K562 (cell line): ENCODE results near the gene ELOB. TPM values are rescaled to one million over a fixed set of nuclear protein-coding genes. Genes with fewer than 3 reads are reported as not detected.

Source experiments
- BMI1 ChIP-seq: fragments of 150-350 bp; IDR thresholded peaks from 2 replicates; pipeline ENCODE4 v1.6.1; 2014; ENCODE audit warnings: low read length
- CEBPZ ChIP-seq: fragments of 150-350 bp; IDR thresholded peaks from 2 replicates; pipeline ENCODE4 v1.6.1; 2014; ENCODE audit warnings: low read depth, mild to moderate bottlenecking, low read length, borderline replicate concordance
- CXXC5 ChIP-seq: fragments of 250-450 bp; sonication (Bioruptor Pico); IDR thresholded peaks from 2 replicates; pipeline ENCODE4 v1.8.0; 2022; ENCODE audit warnings: inconsistent platforms, mild to moderate bottlenecking, moderate library complexity
- DMBX1 ChIP-seq: fragments of 250-450 bp; sonication (Bioruptor Pico); IDR thresholded peaks from 2 replicates; pipeline ENCODE4 v1.8.0; 2022; ENCODE audit warnings: inconsistent platforms, mild to moderate bottlenecking, moderate library complexity, borderline replicate concordance
- E2F1 ChIP-seq: sonication (generic); formaldehyde crosslinking; IDR thresholded peaks from 2 replicates; pipeline ENCODE4 v1.8.1; 2023; ENCODE audit warnings: mild to moderate bottlenecking, missing genetic modification reagents, moderate library complexity
- ELF4 ChIP-seq: fragments of 450-650 bp; formaldehyde crosslinking; IDR thresholded peaks from 2 replicates; pipeline ENCODE4 v1.4.0; 2022; ENCODE audit warnings: missing genetic modification characterization
- FOXK2 ChIP-seq, 2 experiments: fragments of 450-650 bp; IDR thresholded peaks in 1 of 2; conservative IDR thresholded peaks in 1 of 2; 2 replicates each; pipeline ENCODE4 v1.6.1; 2016; ENCODE audit warnings: low read depth in 2 of 2, mild to moderate bottlenecking in 1 of 2
- HDAC1 ChIP-seq, 2 experiments: fragments of 450-650 bp; IDR thresholded peaks; 2 replicates each; pipeline ENCODE4 v1.6.1; 2016 to 2017; ENCODE audit warnings: inconsistent platforms in 1 of 2, mild to moderate bottlenecking in 1 of 2, moderate library complexity in 1 of 2
- HNRNPUL1 ChIP-seq: fragments of 200-400 bp; formaldehyde crosslinking; IDR thresholded peaks from 2 replicates; pipeline ENCODE4 v1.6.1; 2017; ENCODE audit warnings: low read length
- KLF6 ChIP-seq: fragments of 250-450 bp; sonication (Bioruptor Pico); IDR thresholded peaks from 2 replicates; pipeline ENCODE4 v1.4.0; 2020; ENCODE audit warnings: mild to moderate bottlenecking, moderate library complexity, borderline replicate concordance
- POLR2G ChIP-seq: fragments of 200-400 bp; formaldehyde crosslinking; IDR thresholded peaks from 2 replicates; pipeline ENCODE4 v1.6.1; 2017; ENCODE audit warnings: low read depth, mild to moderate bottlenecking, antibody characterized with exemption, low read length, moderate library complexity
- RBM25 ChIP-seq: fragments of 200-400 bp; formaldehyde crosslinking; IDR thresholded peaks from 2 replicates; pipeline ENCODE4 v1.6.1; 2018; ENCODE audit warnings: low read length, low read depth, moderate library complexity; ENCODE audit not compliant: severe bottlenecking
- SAFB ChIP-seq: fragments of 200-400 bp; formaldehyde crosslinking; IDR thresholded peaks from 2 replicates; pipeline ENCODE4 v1.6.1; 2017; ENCODE audit warnings: low read depth, low read length, borderline replicate concordance
- SUPT5H ChIP-seq: fragments of 450-650 bp; IDR thresholded peaks from 2 replicates; pipeline ENCODE4 v1.6.1; 2016
- TAF9B ChIP-seq: fragments of 450-650 bp; IDR thresholded peaks from 2 replicates; pipeline ENCODE4 v1.6.1; 2018; ENCODE audit warnings: mild to moderate bottlenecking; ENCODE audit not compliant: partially characterized antibody
- ZBTB26 ChIP-seq: fragments of 450-650 bp; formaldehyde crosslinking; IDR thresholded peaks from 2 replicates; pipeline ENCODE4 v1.4.0; 2022; ENCODE audit warnings: missing genetic modification characterization
- ZBTB9 ChIP-seq: fragments of 450-650 bp; formaldehyde crosslinking; IDR thresholded peaks from 2 replicates; pipeline ENCODE4 v1.4.0; 2020; ENCODE audit warnings: mild to moderate bottlenecking, moderate library complexity
- ZNF583 ChIP-seq: fragments of 250-450 bp; sonication (Bioruptor Pico); IDR thresholded peaks from 2 replicates; pipeline ENCODE4 v1.4.0; 2020
- ZNF699 ChIP-seq: fragments of 250-450 bp; sonication (Bioruptor Pico); IDR thresholded peaks from 2 replicates; pipeline ENCODE4 v1.8.0; 2021; ENCODE audit warnings: mild to moderate bottlenecking, moderate library complexity; ENCODE audit not compliant: insufficient replicate concordance
- polyA plus RNA-seq, 8 experiments: library from polyadenylated mRNA; depleted of rRNA in 4 of 8; stranded (reverse) in 5 of 8; unstranded in 3 of 8; fragments of >200 nt; fragmentation: Nextera tagmentation in 2 of 8; fragmentation: Illumina TruSeq in 1 of 8; extraction: Ambion mirVana in 2 of 8; extraction: Trizol in 1 of 8; gene quantifications; 2 replicates each; pipeline versions ENCODE4 v1.2.1 to v1.2.3, GENCODE V29; 2011 to 2014; ENCODE audit warnings: inconsistent platforms in 1 of 8, missing spikeins in 1 of 8
- total RNA-seq, 7 experiments: library from RNA; depleted of rRNA in 6 of 7; stranded (reverse); fragments of >200 nt in 6 of 7; fragmentation: Illumina TruSeq in 2 of 7; extraction: Trizol in 2 of 7; gene quantifications; 2 replicates each; pipeline versions ENCODE4 v1.2.1 to v1.2.3, GENCODE V29; 2011 to 2021; ENCODE audit warnings: low replicate concordance in 1 of 7

The ELOB gene
- total and polyA plus RNA-seq, 9 of the 15 experiments (the other 6 are each of a cell fraction or from before 2014, with no cell fraction given) = 63.2 to 791 (median 237) TPM

GRCh38 chr16:2770057-2770951, 6.8 kb downstream of the ELOB start (continued):
- no peak for TF ChIP-seq FOXK2 (conservative IDR thresholded peaks at IDR 0.05 in 1 of 2, IDR thresholded peaks at IDR 0.05 in 1 of 2; ENCODE audit: low read depth in 2 of 2)
- no peak for TF ChIP-seq HDAC1 (IDR thresholded peaks at IDR 0.05)
- peak; percentile 80 for TF ChIP-seq POLR2G
- no peak for TF ChIP-seq KLF6 (CRISPR knock-in tag)
- no peak for TF ChIP-seq SAFB
- no peak for TF ChIP-seq CXXC5 (CRISPR knock-in tag)
- no peak for TF ChIP-seq RBM25
- no peak for TF ChIP-seq E2F1 (CRISPR knock-in tag)
- no peak for TF ChIP-seq BMI1
- TF ChIP-seq TAF9B = no peak
- TF ChIP-seq ZNF699 (CRISPR knock-in tag) = no peak
- no peak for TF ChIP-seq ZNF583 (CRISPR knock-in tag)
- no peak for TF ChIP-seq ZBTB26
- no peak for TF ChIP-seq ELF4
- TF ChIP-seq CEBPZ = no peak
- TF ChIP-seq DMBX1 (CRISPR knock-in tag) = no peak
- no peak for TF ChIP-seq ZBTB9 (CRISPR knock-in tag)
- TF ChIP-seq HNRNPUL1 = no peak
- peak; percentile 33 for TF ChIP-seq SUPT5H
